SU-DHL-6 (cell line): ENCODE results near the gene FMN1.

Experiments used
- CTCF ChIP-seq: fragments of 200-600 bp; sonication (generic); IDR thresholded peaks from one replicate; pipeline ENCODE4 v1.5.1; 2017; ENCODE audit warnings: antibody characterized with exemption, mild to moderate bottlenecking, low read length, moderate library complexity; ENCODE audit not compliant: insufficient read depth, poor library complexity, severe bottlenecking
- EZH2phosphoT487 ChIP-seq: fragments of 200-600 bp; sonication (generic), shearing (Covaris generic); conservative IDR thresholded peaks from 2 replicates; pipeline ENCODE4 v1.6.1; 2018; ENCODE audit warnings: mild to moderate bottlenecking, antibody characterized with exemption, low read length, moderate library complexity, mixed read lengths

GRCh38 chr15:32959077-32959476, 235.4 kb downstream of the FMN1 start:
- TF ChIP-seq CTCF = no peak
- TF ChIP-seq EZH2phosphoT487 = no peak
